ENCODE data around the gene RAD51B. TPM values are rescaled to one million over a fixed set of nuclear protein-coding genes. Genes with fewer than 3 reads are reported as not detected.
"Not testable (repeated sequence)": the region's sequence is repeated elsewhere in the genome, so short reads cannot be mapped to it uniquely, and the experiment has no call there.

RAD51B gene
- total and polyA plus RNA-seq, 2 of the 13 experiments (the other 11 are each of a cell fraction or from before 2014, with no cell fraction given): 7.0 to 9.5 TPM

- CTCF ChIA-PET (ENCODE audit: low intra/inter-chr PET ratio, low total read pairs); H3K27me3 ChIP-seq (ENCODE audit: control insufficient read depth in 1 of 2, insufficient read depth in 2 of 2, low read length in 2 of 2); DNase-seq (ENCODE audit: low spot score); POLR2A ChIA-PET; FAIRE-seq; intact Hi-C loops (cut with micrococcal nuclease; ENCODE audit: unreplicated experiment); ATAC-seq; H3K9me3 ChIP-seq (ENCODE audit: low read length); H3K36me3 ChIP-seq (replicated peaks in 1 of 2; ENCODE audit: control insufficient read depth in 1 of 2, insufficient read depth in 2 of 2, low read length in 2 of 2); H3K79me2 ChIP-seq (ENCODE audit: insufficient read depth, low read length); H3K9ac ChIP-seq (ENCODE audit: insufficient read depth, low read depth, low read length); in situ Hi-C loops (cut with HindIII; ENCODE audit: extremely low pct_ligation_motif_present, low pct_unique_long_range_greater_than_20kb); H4K20me1 ChIP-seq (ENCODE audit: insufficient read depth, low read length); BruUV-seq (replicated peaks); H3K4me2 ChIP-seq (ENCODE audit: low read depth, low read length); H3K27ac ChIP-seq (ENCODE audit: extremely low read length, insufficient read depth, low read length); H2AFZ ChIP-seq (ENCODE audit: low read length); H3K4me3 ChIP-seq (replicated peaks in 1 of 3; ENCODE audit: insufficient read depth in 1 of 3, low read depth in 2 of 3, low read length in 3 of 3): not testable (repeated sequence)
- WGBS (ENCODE audit: low lambda C conversion rate): 92% methylated on average over 3 of the region's 3 CpGs
- H3K4me1 ChIP-seq (ENCODE audit: insufficient read depth, low read length): peaks cover 31% of the 10 kb centered on the region
- TF ChIP-seq ZNF121 (CRISPR knock-in tag; IDR thresholded peaks at IDR 0.05): peak; percentile 56; the same call in 1 of the 2 replicates
These were observed 469.9 kb downstream of the RAD51B start for GRCh38 chr14:68289452-68289851.

GRCh38 chr14:68291820-68292219, 472.2 kb downstream of the RAD51B start:
- ChIA-PET POLR2A (interaction anchor here (1.1 kb wide), 1 partner anchor 501 kb away, joined by 6 read pairs; the partner anchor contains the start of gene ZFP36L1), CTCF (ENCODE audit: low intra/inter-chr PET ratio, low total read pairs) (no interaction called here)
- no peak overlapping the region for H3K4me3 ChIP-seq (replicated peaks in 1 of 3; ENCODE audit: insufficient read depth in 1 of 3, low read depth in 2 of 3, low read length in 3 of 3)
- H3K36me3 ChIP-seq (replicated peaks in 1 of 2; ENCODE audit: control insufficient read depth in 1 of 2, insufficient read depth in 2 of 2, low read length in 2 of 2): no peaks in the 10 kb centered on the region
- FAIRE-seq (no peak), ATAC-seq (no peak), DNase-seq (ENCODE audit: low spot score) (peak; percentile 27)
- in situ Hi-C loops (cut with HindIII; ENCODE audit: extremely low pct_ligation_motif_present, low pct_unique_long_range_greater_than_20kb) (no loop called here), intact Hi-C loops (cut with micrococcal nuclease; ENCODE audit: unreplicated experiment) (loop anchor here (10.0 kb wide), 1 partner anchor 173 kb away; no protein-coding TSS in a partner anchor)
- H3K79me2 ChIP-seq (ENCODE audit: insufficient read depth, low read length): no peaks in the 10 kb centered on the region
- no peaks in the 10 kb centered on the region for H4K20me1 ChIP-seq (ENCODE audit: insufficient read depth, low read length)
- no peak overlapping the region for H3K27ac ChIP-seq (ENCODE audit: extremely low read length, insufficient read depth, low read length)
- H3K9me3 ChIP-seq (ENCODE audit: low read length): no peaks in the 10 kb centered on the region
- H2AFZ ChIP-seq (ENCODE audit: low read length): no peak overlapping the region
- WGBS (ENCODE audit: low lambda C conversion rate): 76% methylated on average over 2 of the region's 2 CpGs
- TF ChIP-seq SIX4 (CRISPR knock-in tag; IDR thresholded peaks at IDR 0.05) (peak; percentile 71; the same call in 1 of the 2 replicates), SIX1 (CRISPR knock-in tag; IDR thresholded peaks at IDR 0.05; ENCODE audit: borderline replicate concordance) (peak; percentile 55; the same call in 1 of the 2 replicates), NRL (CRISPR knock-in tag; IDR thresholded peaks at IDR 0.05; ENCODE audit: borderline replicate concordance) (no peak)
- no peaks in the 10 kb centered on the region for H3K27me3 ChIP-seq (ENCODE audit: control insufficient read depth in 1 of 2, insufficient read depth in 2 of 2, low read length in 2 of 2)
- no peak overlapping the region for H3K9ac ChIP-seq (ENCODE audit: insufficient read depth, low read depth, low read length)
- H3K4me2 ChIP-seq (ENCODE audit: low read depth, low read length): no peak overlapping the region
- H3K4me1 ChIP-seq (ENCODE audit: insufficient read depth, low read length): peaks cover 55% of the 10 kb centered on the region
- BruUV-seq (replicated peaks): no TSS peak

Measured in HepG2 (cell line).